GM23248 (cell line): ENCODE results near the gene PLEKHG2.

ENCODE experiments used
- EZH2 ChIP-seq: fragments of 200-600 bp; sonication (generic); IDR thresholded peaks from 2 replicates; pipeline ENCODE4 v1.6.1; 2018; ENCODE audit warnings: antibody characterized with exemption, mild to moderate bottlenecking; ENCODE audit not compliant: insufficient read depth, poor library complexity, severe bottlenecking
- EZH2phosphoT487 ChIP-seq: fragments of 200-600 bp; sonication (generic); IDR thresholded peaks from 2 replicates; pipeline ENCODE4 v1.6.1; 2018; ENCODE audit warnings: antibody characterized with exemption, moderate library complexity, mild to moderate bottlenecking, low read depth; ENCODE audit not compliant: insufficient read depth

- TF ChIP-seq EZH2 (no peak), EZH2phosphoT487 (no peak)
Observed at GRCh38 chr19:39412100-39412866, at the start of gene PLEKHG2.
